ENCODE data around the gene PKDCC.

GRCh38 chr2:42106257-42106816 lies 58.5 kb downstream of the PKDCC start:
- TF ChIP-seq CTCF (IDR thresholded peaks at IDR 0.05; ENCODE audit: poor library complexity) (no peak), EZH2phosphoT487 (IDR thresholded peaks at IDR 0.05; ENCODE audit: low read depth, severe bottlenecking, unreplicated experiment) (no peak)
